ENCODE measurements around the gene TMEM178B. TPM values are rescaled to one million over a fixed set of nuclear protein-coding genes. Genes with fewer than 3 reads are reported as not detected.

The TMEM178B gene
- total RNA-seq, 2 donors from 2014 or later = 1.7 to 2.1 TPM

- peaks cover 7% of the 10 kb centered on the region for H3K4me1 Mint-ChIP-seq
- no peak overlapping the region for H3K27ac Mint-ChIP-seq
- peaks cover 3% of the 10 kb centered on the region for H3K9me3 Mint-ChIP-seq
- H3K27me3 Mint-ChIP-seq = peaks cover 59% of the 10 kb centered on the region
- ATAC-seq (replicated peaks) = no peak
- H3K36me3 Mint-ChIP-seq (ENCODE audit: low read depth) = no peaks in the 10 kb centered on the region
- H3K4me3 Mint-ChIP-seq = no peak overlapping the region
These were observed 439.9 kb downstream of the TMEM178B start for GRCh38 chr7:141513720-141514119.

- Mint-ChIP-seq H3K27ac (no peak overlapping the region), H3K4me3 (no peak overlapping the region), H3K4me1 (peaks cover 7% of the 10 kb centered on the region), H3K9me3 (peaks cover 3% of the 10 kb centered on the region), H3K27me3 (peaks cover 50% of the 10 kb centered on the region), H3K36me3 (ENCODE audit: low read depth) (no peaks in the 10 kb centered on the region)
- ATAC-seq (replicated peaks) = no peak
These were observed 442.1 kb downstream of the TMEM178B start for GRCh38 chr7:141515941-141516340.

GRCh38 chr7:141519623-141520022 lies 445.8 kb downstream of the TMEM178B start:
- peaks cover 24% of the 10 kb centered on the region for H3K27me3 Mint-ChIP-seq
- H3K9me3 Mint-ChIP-seq = no peaks in the 10 kb centered on the region
- no peaks in the 10 kb centered on the region for H3K4me1 Mint-ChIP-seq
- H3K4me3 Mint-ChIP-seq = no peak overlapping the region
- H3K27ac Mint-ChIP-seq = no peak overlapping the region
- no peaks in the 10 kb centered on the region for H3K36me3 Mint-ChIP-seq (ENCODE audit: low read depth)
- ATAC-seq (replicated peaks) = peak; percentile 54

- Mint-ChIP-seq H3K9me3 (no peaks in the 10 kb centered on the region), H3K4me3 (no peak overlapping the region), H3K27me3 (peaks cover 14% of the 10 kb centered on the region), H3K36me3 (ENCODE audit: low read depth) (no peaks in the 10 kb centered on the region), H3K4me1 (no peaks in the 10 kb centered on the region), H3K27ac (no peak overlapping the region)
- peak; percentile 52 for ATAC-seq (replicated peaks)
These were observed 448.9 kb downstream of the TMEM178B start for GRCh38 chr7:141522657-141523342.

GRCh38 chr7:141525973-141526514 lies 452.2 kb downstream of the TMEM178B start:
- no peak overlapping the region for H3K4me3 Mint-ChIP-seq
- no peaks in the 10 kb centered on the region for H3K4me1 Mint-ChIP-seq
- no peak overlapping the region for H3K27ac Mint-ChIP-seq
- H3K36me3 Mint-ChIP-seq (ENCODE audit: low read depth) = no peaks in the 10 kb centered on the region
- no peaks in the 10 kb centered on the region for H3K9me3 Mint-ChIP-seq
- ATAC-seq (replicated peaks) = no peak
- peaks cover 14% of the 10 kb centered on the region for H3K27me3 Mint-ChIP-seq

- Mint-ChIP-seq H3K27ac (no peak overlapping the region), H3K36me3 (ENCODE audit: low read depth) (no peaks in the 10 kb centered on the region), H3K4me3 (no peak overlapping the region), H3K4me1 (no peaks in the 10 kb centered on the region), H3K9me3 (no peaks in the 10 kb centered on the region), H3K27me3 (peaks cover 14% of the 10 kb centered on the region)
- ATAC-seq (replicated peaks) = no peak
These were observed 453.2 kb downstream of the TMEM178B start for GRCh38 chr7:141527076-141527475.

- Mint-ChIP-seq H3K9me3 (no peaks in the 10 kb centered on the region), H3K27me3 (peaks cover 15% of the 10 kb centered on the region), H3K4me1 (no peaks in the 10 kb centered on the region), H3K36me3 (ENCODE audit: low read depth) (no peaks in the 10 kb centered on the region), H3K27ac (no peak overlapping the region), H3K4me3 (no peak overlapping the region)
- no peak for ATAC-seq (replicated peaks)
These were observed 454.5 kb downstream of the TMEM178B start for GRCh38 chr7:141528399-141528798.

Other genes with a start within 250 kb of the TMEM178B start
- 10 to 100 TPM; 27.6 to 35.1 TPM for gene BRAF, start 149.1 kb upstream of the TMEM178B start, total RNA-seq
- 10 to 100 TPM; 53.6 to 87.4 TPM for gene MRPS33, start 59.1 kb upstream of the TMEM178B start, total RNA-seq